B cell (primary cell): ENCODE measurements around the gene TMEM52. TPM values are rescaled to one million over a fixed set of nuclear protein-coding genes. Genes with fewer than 3 reads are reported as not detected.

Experiments used
- ATAC-seq: fragments of 200-7000 bp; cut with Tn5 transposase; one replicate; pipeline ENCODE4 v1.10.0; 2021; ENCODE audit warnings: low read depth, mild to moderate bottlenecking, moderate number of reproducible peaks, moderate library complexity
- CTCF ChIA-PET: fragments of 350-600 bp; sonication (Branson Sonifier 250); formaldehyde crosslinking; loops from one replicate; lab custom pipeline; 2021; ENCODE audit warnings: antibody characterized with exemption, inconsistent platforms; lab: Charles Lee
- POLR2A ChIA-PET: fragments of 350-600 bp; sonication (Branson Sonifier 250); formaldehyde crosslinking; loops from one replicate; lab custom pipeline; 2021; ENCODE audit warnings: antibody characterized with exemption; lab: Charles Lee
- DNase-seq: peaks from one replicate; pipeline ENCODE4 v3.0.0; 2013
- H2AFZ ChIP-seq: 2 replicates; pipeline ENCODE4 v1.6.1; 2012; ENCODE audit warnings: mild to moderate bottlenecking, low read depth, low read length; ENCODE audit not compliant: insufficient read depth, poor library complexity, severe bottlenecking
- H3K27ac ChIP-seq, 2 donors: 1 replicate in 1 of 2; 2 replicates in 1 of 2; pipeline ENCODE4 v1.5.1; 2012 to 2013; ENCODE audit warnings: low read length in 2 of 2, mild to moderate bottlenecking in 2 of 2, moderate library complexity in 1 of 2
- H3K27me3 ChIP-seq, 4 experiments: fragments of 200-600 bp in 1 of 4; sonication (generic) in 1 of 4; replicated peaks in 1 of 4; 1 replicate in 2 of 4; 2 replicates in 2 of 4; pipeline versions ENCODE4 v1.6.1 to v1.7.0; 2013 to 2016; ENCODE audit warnings: low read length in 3 of 4, mild to moderate bottlenecking in 2 of 4, mixed read lengths in 1 of 4, moderate library complexity in 1 of 4; ENCODE audit not compliant: insufficient read depth in 4 of 4, control insufficient read depth in 3 of 4; ENCODE audit errors: control extremely low read depth in 1 of 4
- H3K36me3 ChIP-seq, 2 experiments: replicated peaks in 1 of 2; 1 replicate in 1 of 2; 2 replicates in 1 of 2; pipeline versions ENCODE4 v1.6.1 to v1.7.1; 2013; ENCODE audit warnings: low read length in 1 of 2; ENCODE audit not compliant: insufficient read depth in 2 of 2, control insufficient read depth in 1 of 2; ENCODE audit errors: control extremely low read depth in 1 of 2, extremely low read depth in 1 of 2
- H3K4me1 ChIP-seq, 2 donors: fragments of 200-600 bp in 1 of 2; sonication (generic) in 1 of 2; 1 replicate in 1 of 2; 2 replicates in 1 of 2; pipeline versions ENCODE4 v1.5.1 to v1.6.1; 2013 to 2017; ENCODE audit warnings: low read length in 2 of 2; ENCODE audit not compliant: control insufficient read depth in 2 of 2, insufficient read depth in 2 of 2
- H3K4me2 ChIP-seq: replicated peaks from 2 replicates; pipeline ENCODE3; 2012; ENCODE audit warnings: mild to moderate bottlenecking, low read depth, low read length; ENCODE audit not compliant: poor library complexity, severe bottlenecking
- H3K4me3 ChIP-seq, 5 experiments: fragments of 200-600 bp in 1 of 5; sonication (generic) in 1 of 5; 1 replicate in 3 of 5; 2 replicates in 2 of 5; pipeline versions ENCODE4 v1.5.1 to v1.7.0; 2011 to 2016; ENCODE audit warnings: low read length in 4 of 5, mild to moderate bottlenecking in 4 of 5, low read depth in 2 of 5, control low read depth in 1 of 5, moderate library complexity in 1 of 5; ENCODE audit not compliant: insufficient read depth in 1 of 5; ENCODE audit errors: control extremely low read depth in 1 of 5, extremely low read depth in 1 of 5
- H3K79me2 ChIP-seq: fragments of 200-600 bp; sonication (generic); one replicate; pipeline ENCODE4 v1.6.0; 2016; ENCODE audit warnings: low read length; ENCODE audit not compliant: control insufficient read depth, insufficient read depth
- H3K9ac ChIP-seq: fragments of 200-600 bp; sonication (generic); 2 replicates; pipeline ENCODE4 v1.6.1; 2017; ENCODE audit warnings: mild to moderate bottlenecking, low read length, moderate library complexity
- H3K9me3 ChIP-seq, 3 donors: one replicate each; pipeline versions ENCODE4 v1.6.1 to v1.7.1; 2013; ENCODE audit warnings: low read length in 2 of 3; ENCODE audit not compliant: control insufficient read depth in 2 of 3, insufficient read depth in 1 of 3; ENCODE audit errors: control extremely low read depth in 1 of 3
- H4K20me1 ChIP-seq: 2 replicates; pipeline ENCODE4 v1.6.0; 2012; ENCODE audit warnings: mild to moderate bottlenecking, low read length; ENCODE audit not compliant: insufficient read depth, control insufficient read depth, poor library complexity, severe bottlenecking
- H3K27ac Mint-ChIP-seq: one replicate; pipeline ENCODE4 v1.8.0; 2021; ENCODE audit warnings: mixed read lengths
- H3K27me3 Mint-ChIP-seq: one replicate; pipeline ENCODE4 v1.8.0; 2021; ENCODE audit warnings: mixed read lengths
- H3K4me1 Mint-ChIP-seq: one replicate; pipeline ENCODE4 v1.8.0; 2021; ENCODE audit warnings: mixed read lengths
- H3K4me3 Mint-ChIP-seq: one replicate; pipeline ENCODE4 v1.8.0; 2021; ENCODE audit warnings: mixed read lengths
- H3K9me3 Mint-ChIP-seq: one replicate; pipeline ENCODE4 v1.8.0; 2022; ENCODE audit warnings: mixed read lengths; ENCODE audit not compliant: insufficient read depth
- EZH2 ChIP-seq: IDR thresholded peaks from 2 replicates; pipeline ENCODE4 v1.6.1; 2012; ENCODE audit warnings: borderline replicate concordance, low read depth, mild to moderate bottlenecking, moderate library complexity, low read length; ENCODE audit not compliant: insufficient read depth, poor library complexity, severe bottlenecking
- whole genome bisulfite sequencing: methylation state at CpG from one replicate; pipeline ENCODE4 v1.1.5; 2013; ENCODE audit warnings: missing lambda C conversion rate; ENCODE audit not compliant: insufficient coverage; 5-methylcytosine and 5-hydroxymethylcytosine counted together
- intact Hi-C: fragments of 100-400 bp; cut with micrococcal nuclease; formaldehyde crosslinking; loops from one replicate; pipeline ENCODE4 v1.10.0; 2022
- polyA plus RNA-seq: library from polyadenylated mRNA; depleted of rRNA; stranded (reverse); fragments of >200 nt; gene quantifications from 2 replicates; pipeline ENCODE4 v1.2.3, GENCODE V29; 2012
- total RNA-seq, 2 donors: library from RNA; stranded (reverse); fragments of 120-200 nt in 1 of 2; gene quantifications; 1 replicate in 1 of 2; 2 replicates in 1 of 2; pipeline versions ENCODE4 v1.2.3 to v1.2.4, GENCODE V29; 2013 to 2022
- TF ChIP-seq, protein P1 (sequence below): fragments of 200-600 bp; IDR thresholded peaks from one replicate; pipeline ENCODE4 v1.8.0; 2022; ENCODE audit warnings: antibody characterized with exemption, mild to moderate bottlenecking

The TMEM52 gene
- total and polyA plus RNA-seq, 2 donors (not counting 1 experiment from before 2014, with no cell fraction given) = 0.69 to 1.00 TPM

GRCh38 chr1:1959459-1959839 lies 40.4 kb upstream of the TMEM52 start:
- ChIA-PET POLR2A (no interaction called here), CTCF (interaction anchor here (0.9 kb wide), 1 partner anchor 30 kb away, joined by 3 read pairs; no protein-coding TSS in a partner anchor)
- no peak for ATAC-seq
- Histone ChIP-seq H3K9ac (no peak overlapping the region), H3K27ac (no peak overlapping the region), H3K36me3 (no peaks in the 10 kb centered on the region), H3K4me2 (no peak overlapping the region), H3K4me1 (no peaks in the 10 kb centered on the region), H3K79me2 (no peaks in the 10 kb centered on the region), H3K4me3 (no peak overlapping the region), H3K9me3 (peaks cover 0 to 7% (median 0%) of the 10 kb centered on the region in 3 donors), H3K27me3 (peaks cover 0 to 33% (median 1%) of the 10 kb centered on the region in 4 experiments), H4K20me1 (no peaks in the 10 kb centered on the region), H2AFZ (no peak overlapping the region)
- peaks cover 32% of the 10 kb centered on the region for H3K27me3 Mint-ChIP-seq
- no peak overlapping the region for H3K27ac Mint-ChIP-seq
- WGBS = 97% methylated on average over 3 of the region's 12 CpGs
- intact Hi-C loops = no loop called here
- H3K4me3 Mint-ChIP-seq = no peak overlapping the region
- no peaks in the 10 kb centered on the region for H3K4me1 Mint-ChIP-seq
- TF ChIP-seq, protein P1, sequence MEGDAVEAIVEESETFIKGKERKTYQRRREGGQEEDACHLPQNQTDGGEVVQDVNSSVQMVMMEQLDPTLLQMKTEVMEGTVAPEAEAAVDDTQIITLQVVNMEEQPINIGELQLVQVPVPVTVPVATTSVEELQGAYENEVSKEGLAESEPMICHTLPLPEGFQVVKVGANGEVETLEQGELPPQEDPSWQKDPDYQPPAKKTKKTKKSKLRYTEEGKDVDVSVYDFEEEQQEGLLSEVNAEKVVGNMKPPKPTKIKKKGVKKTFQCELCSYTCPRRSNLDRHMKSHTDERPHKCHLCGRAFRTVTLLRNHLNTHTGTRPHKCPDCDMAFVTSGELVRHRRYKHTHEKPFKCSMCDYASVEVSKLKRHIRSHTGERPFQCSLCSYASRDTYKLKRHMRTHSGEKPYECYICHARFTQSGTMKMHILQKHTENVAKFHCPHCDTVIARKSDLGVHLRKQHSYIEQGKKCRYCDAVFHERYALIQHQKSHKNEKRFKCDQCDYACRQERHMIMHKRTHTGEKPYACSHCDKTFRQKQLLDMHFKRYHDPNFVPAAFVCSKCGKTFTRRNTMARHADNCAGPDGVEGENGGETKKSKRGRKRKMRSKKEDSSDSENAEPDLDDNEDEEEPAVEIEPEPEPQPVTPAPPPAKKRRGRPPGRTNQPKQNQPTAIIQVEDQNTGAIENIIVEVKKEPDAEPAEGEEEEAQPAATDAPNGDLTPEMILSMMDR = no peak
- TF ChIP-seq EZH2 = no peak
- DNase-seq = no peak
- no peaks in the 10 kb centered on the region for H3K9me3 Mint-ChIP-seq

DNA sequence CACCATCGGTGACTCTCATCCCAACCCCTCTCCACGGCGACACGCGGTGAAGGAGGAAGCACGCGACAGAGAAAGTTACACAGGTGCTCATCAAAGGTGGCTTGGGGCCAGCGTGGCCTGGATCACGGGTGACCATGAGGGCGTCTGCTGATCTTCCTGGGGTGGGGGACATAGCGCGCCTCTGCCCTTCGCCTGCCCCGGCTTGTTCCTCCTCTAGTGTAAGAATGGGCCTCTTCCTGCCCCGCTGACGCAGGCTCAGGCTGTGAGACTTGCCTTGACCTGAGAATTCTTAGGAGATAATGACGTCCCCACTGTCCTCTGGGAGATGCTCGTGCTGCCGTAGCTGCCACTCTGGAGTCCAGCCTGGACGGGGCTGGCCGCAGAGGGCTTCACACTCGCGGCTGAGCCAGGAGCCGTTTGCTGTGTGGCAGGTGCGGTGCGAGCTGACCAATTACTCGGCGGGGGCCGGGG lies 39.0 kb upstream of the TMEM52 start:
- no peaks in the 10 kb centered on the region for H3K79me2 ChIP-seq
- intact Hi-C loops = no loop called here
- H3K27me3 ChIP-seq = peaks cover 0 to 33% (median 1%) of the 10 kb centered on the region in 4 experiments
- Mint-ChIP-seq H3K4me3 (no peak overlapping the region), H3K9me3 (no peaks in the 10 kb centered on the region), H3K4me1 (no peaks in the 10 kb centered on the region), H3K27me3 (peaks cover 32% of the 10 kb centered on the region), H3K27ac (no peak overlapping the region)
- ATAC-seq (no peak), DNase-seq (no peak)
- WGBS = 75% methylated on average over 26 of the region's 29 CpGs
- H3K9ac ChIP-seq = no peak overlapping the region
- ChIA-PET POLR2A (no interaction called here), CTCF (no interaction called here)
- H3K9me3 ChIP-seq = peaks cover 0 to 7% (median 0%) of the 10 kb centered on the region in 3 donors
- H3K4me1 ChIP-seq = no peaks in the 10 kb centered on the region
- H3K4me3 ChIP-seq = no peak overlapping the region
- H2AFZ ChIP-seq = no peak overlapping the region
- no peaks in the 10 kb centered on the region for H3K36me3 ChIP-seq
- TF ChIP-seq, protein P1 = no peak
- no peak for TF ChIP-seq EZH2
- no peaks in the 10 kb centered on the region for H4K20me1 ChIP-seq
- H3K4me2 ChIP-seq = no peak overlapping the region
- H3K27ac ChIP-seq = no peak overlapping the region
